Measurements from ENCODE around the gene HAUS1.
"Not testable (repeated sequence)": the region's sequence is repeated elsewhere in the genome, so short reads cannot be mapped to it uniquely, and the experiment has no call there.

HAUS1 gene

GRCh38 chr18:46156843-46157242 is 52.7 kb downstream of the HAUS1 start:
- DNase-seq (ENCODE audit: low read depth, low spot score): no peak

- DNase-seq (ENCODE audit: low read depth, low spot score): no peak
Observed at GRCh38 chr18:46158499-46158898, 54.3 kb downstream of the HAUS1 start.

- DNase-seq (ENCODE audit: low read depth, low spot score): no peak
Observed at GRCh38 chr18:46160050-46160798, 56.0 kb downstream of the HAUS1 start.

DNA sequence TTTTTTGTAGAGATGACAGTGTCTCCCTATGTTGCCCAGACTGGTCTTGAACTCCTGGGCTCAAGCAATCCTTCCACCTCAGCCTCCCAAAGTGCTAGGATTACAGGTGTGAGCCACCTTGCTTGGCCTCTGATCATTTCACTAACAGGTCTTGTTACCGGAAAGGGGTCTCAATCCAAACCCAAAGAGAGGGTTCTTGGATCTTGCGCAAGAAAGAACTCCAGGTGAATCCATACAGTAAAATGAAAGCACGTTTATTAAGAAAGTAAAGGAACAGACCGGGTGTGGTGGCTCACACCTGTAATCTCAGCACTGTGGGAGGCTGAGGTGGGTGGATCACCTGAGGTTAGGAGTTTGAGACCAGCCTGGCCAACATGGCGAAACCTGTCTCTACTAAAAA is 56.7 kb downstream of the HAUS1 start:
- DNase-seq (ENCODE audit: low read depth, low spot score): not testable (repeated sequence)

DNA sequence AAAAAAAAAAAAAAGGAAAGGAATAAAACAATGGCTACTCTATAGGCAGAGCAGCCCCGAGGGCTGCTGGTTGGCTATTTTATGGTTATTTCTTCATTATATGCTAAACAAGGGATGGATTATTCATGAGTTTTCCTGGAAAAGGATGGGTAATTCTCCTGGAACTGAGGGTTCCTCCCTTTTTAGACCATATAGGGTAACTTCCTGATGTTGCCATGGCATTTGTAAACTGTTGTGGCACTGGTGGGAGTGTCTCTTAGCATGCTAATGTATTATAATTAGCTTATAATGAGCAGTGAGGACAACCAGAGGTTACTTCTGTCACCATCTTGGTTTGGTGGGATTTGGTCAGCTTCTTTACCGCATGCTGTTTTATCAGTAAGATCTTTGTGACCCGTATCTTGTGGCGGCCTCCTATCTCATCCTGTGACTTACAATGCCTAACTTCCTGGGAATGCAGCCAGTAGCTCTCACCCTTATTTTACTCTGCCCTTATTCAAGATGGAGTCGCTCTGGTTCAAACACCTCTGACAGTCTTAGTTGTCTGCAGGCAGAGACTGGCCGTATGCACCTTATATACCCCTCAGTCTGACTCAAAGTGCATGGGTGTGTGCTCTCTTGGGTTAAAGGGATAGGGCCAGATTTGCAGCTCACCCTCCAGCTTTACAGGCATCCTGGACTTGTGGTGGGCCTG is 57.7 kb downstream of the HAUS1 start:
- no peak for DNase-seq (ENCODE audit: low read depth, low spot score)

DNA sequence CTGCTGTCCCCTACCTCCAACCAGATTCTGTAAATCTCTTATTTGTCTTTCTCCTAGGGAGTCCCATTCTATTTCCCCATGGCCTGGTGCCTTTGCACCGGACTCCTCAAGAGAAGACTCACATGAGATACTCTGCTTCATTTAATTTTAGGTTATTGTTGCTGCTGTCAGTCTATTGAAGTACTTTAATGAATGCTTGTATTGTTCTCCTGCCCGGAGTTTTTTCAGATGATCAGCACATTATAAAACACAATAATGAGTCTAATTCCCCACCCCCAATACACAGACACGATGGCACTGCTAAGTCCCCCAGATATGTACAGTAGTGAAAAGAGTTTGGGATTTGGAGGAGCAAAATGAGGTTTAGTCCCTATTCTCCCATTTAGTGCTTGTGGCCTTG is 58.9 kb downstream of the HAUS1 start:
- DNase-seq (ENCODE audit: low read depth, low spot score): no peak

DNA sequence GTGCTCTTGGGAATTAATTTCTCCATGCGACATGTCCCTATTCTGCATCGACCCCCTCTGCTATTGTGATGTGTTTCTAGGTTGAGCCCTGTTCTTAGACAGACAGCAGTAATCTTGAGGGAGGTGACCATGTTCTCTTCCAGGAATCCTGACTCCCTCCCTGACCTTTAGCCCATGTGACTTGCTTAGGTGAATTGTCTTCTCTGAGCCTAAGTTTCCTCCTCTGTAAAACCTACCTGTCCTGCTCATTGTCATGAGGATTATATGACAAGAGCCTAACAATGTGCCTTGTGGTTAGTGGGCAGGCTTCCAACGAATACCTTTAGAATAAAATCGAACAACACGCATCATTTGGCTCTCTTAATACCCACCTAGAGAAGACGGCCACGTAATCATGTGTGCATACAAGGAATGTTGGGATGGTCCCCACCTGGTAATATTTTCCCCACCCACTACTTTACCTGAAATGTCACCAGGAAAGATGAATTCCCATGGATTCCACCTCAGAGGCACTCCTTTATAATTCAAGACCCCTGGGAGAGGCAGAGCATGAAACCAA is 59.8 kb downstream of the HAUS1 start:
- no peak for DNase-seq (ENCODE audit: low read depth, low spot score)

- DNase-seq (ENCODE audit: low read depth, low spot score): not testable (repeated sequence)
Observed at GRCh38 chr18:46164502-46164901, 60.3 kb downstream of the HAUS1 start.

GRCh38 chr18:46164920-46165319 is 60.7 kb downstream of the HAUS1 start:
- no peak for DNase-seq (ENCODE audit: low read depth, low spot score)

GRCh38 chr18:46166261-46166970 is 62.2 kb downstream of the HAUS1 start:
- no peak for DNase-seq (ENCODE audit: low read depth, low spot score)

DNA sequence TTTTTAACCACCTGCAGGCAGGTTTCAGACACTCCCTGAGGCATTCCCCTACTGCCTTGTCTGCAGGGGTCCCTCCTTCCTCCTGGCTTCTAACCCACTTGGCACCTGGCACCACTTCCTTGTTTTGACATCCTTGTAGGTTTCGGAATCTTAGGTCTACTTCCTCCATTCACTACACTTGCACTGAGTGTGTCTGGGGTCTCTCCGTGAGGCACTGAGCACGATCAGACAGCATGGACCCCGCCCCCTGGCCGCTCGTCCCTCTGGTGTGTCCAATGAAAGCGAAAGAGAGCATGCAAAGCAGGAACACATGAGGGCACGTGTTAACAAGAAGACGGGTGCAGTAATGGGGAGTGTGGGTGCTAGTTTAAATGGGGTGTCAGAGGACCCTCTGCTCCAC is 63.8 kb downstream of the HAUS1 start:
- DNase-seq (ENCODE audit: low read depth, low spot score): no peak

GRCh38 chr18:46169464-46169941 is 65.3 kb downstream of the HAUS1 start:
- no peak for DNase-seq (ENCODE audit: low read depth, low spot score)

DNA sequence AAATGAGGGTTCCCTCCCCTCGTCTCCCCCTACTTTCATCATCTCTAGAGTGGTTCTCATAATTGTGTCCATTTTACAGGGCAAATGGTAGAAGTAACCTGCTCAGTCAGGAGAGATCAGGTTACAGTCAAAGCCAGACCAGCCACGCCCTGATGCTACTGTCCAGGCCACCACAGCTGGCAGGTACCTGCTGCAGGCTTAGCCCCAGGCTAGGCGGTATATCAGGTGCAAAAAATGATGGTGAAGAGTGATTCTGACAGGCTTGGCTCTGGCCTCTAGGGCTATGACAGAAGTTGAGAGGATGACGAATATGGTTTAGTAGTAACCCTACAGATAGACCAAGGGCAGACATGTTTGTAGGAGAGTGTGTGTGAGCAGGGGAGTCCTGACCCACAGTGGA is 67.1 kb downstream of the HAUS1 start:
- no peak for DNase-seq (ENCODE audit: low read depth, low spot score)

- DNase-seq (ENCODE audit: low read depth, low spot score): peak; percentile 89
Observed at GRCh38 chr18:46173393-46174341, 69.5 kb downstream of the HAUS1 start.

DNA sequence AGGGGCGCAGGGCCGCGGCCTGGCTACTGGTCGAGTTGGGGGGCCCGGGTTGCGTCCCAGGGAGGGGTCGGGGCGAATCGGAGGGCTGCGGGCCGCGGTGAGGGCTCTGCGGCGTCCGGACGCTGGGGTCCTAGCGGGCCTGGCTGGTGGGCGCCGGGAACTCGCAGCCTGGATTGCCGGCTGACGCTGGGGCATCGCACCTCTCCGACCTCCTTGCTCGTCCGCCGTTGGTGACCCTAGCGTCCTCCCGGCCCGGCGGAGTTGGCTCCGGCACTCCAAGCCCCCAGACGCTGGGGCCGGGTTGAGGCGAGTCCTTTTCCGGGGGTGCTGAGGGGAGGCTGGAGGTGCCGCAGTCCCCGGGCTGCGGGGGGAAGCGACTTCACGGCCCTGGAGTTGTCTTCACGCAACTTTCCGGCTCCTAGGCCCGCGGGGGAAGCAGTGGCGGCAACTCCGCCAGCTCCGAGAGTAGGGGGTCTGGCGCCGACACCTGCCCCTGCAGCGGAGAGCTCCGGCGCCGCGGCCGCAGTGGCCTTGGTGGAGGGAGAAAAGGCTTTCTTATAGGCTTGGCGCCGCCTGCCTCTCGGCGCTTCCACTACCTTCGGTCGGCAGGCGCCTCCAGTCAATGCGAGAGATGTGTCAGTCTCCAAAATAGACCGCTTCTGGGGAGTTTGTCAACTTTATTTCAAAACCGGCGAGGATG is 70.3 kb downstream of the HAUS1 start:
- no peak for DNase-seq (ENCODE audit: low read depth, low spot score)

DNA sequence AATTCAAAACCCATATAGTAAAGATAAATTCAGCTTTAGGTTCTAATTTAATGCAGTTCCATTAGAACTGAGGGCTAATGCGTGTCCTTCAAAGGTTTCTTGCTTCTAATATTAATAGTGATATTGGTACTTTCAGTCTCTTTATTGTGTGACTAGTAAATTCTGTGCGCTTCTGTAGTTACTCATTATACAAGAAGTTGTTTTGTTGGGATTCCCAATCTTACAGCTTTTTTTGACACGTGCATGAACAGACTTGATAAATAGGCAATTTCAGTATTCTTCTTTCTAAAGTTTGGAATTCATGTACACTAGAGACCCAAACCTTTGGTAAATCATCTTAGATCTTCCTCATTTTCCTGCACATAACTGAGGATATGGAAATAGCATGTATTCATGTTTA is 71.8 kb downstream of the HAUS1 start:
- DNase-seq (ENCODE audit: low read depth, low spot score): no peak

Data from activated CD4-positive, CD25-positive, alpha-beta regulatory T cell treated with anti-CD3 and anti-CD28 coated beads, Interleukin-2, amount 50 U/mL, for 16 hours (primary cell).